SHP77 (cell line): ENCODE measurements around the gene COTL1.
"Not testable (repeated sequence)": the region's sequence is repeated elsewhere in the genome, so short reads cannot be mapped to it uniquely, and the experiment has no call there.

ENCODE experiments used
- DNase-seq, 2 experiments: peaks; one replicate each; lab custom pipeline; 2025; lab: John Stamatoyannopoulos, UW

Gene COTL1

DNA sequence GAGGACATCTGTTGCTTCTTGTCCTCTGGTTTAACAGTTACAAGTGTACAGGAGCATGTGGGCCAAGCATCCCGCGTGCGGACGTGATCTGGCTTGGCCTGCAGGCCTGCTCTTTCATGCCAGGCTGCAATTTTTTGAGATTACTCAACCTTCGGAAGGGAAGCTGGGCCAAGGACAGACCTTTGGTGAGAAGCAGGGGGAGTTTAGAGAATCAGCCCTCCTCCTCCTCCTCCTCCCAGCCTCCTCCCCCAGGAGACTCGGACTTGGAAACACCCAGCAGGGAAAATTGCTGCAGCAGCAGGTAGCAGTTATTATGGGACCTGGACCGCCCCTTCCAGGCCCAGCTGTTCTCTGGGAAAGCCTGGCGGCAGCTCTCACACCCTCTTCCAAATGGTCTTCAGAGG, 25.3 kb upstream of the COTL1 start:
- no peak for DNase-seq

GRCh38 chr16:84641643-84642358, 23.9 kb upstream of the COTL1 start:
- DNase-seq = no peak

- DNase-seq = no peak
Measured at GRCh38 chr16:84640145-84640544, 22.3 kb upstream of the COTL1 start.

DNA sequence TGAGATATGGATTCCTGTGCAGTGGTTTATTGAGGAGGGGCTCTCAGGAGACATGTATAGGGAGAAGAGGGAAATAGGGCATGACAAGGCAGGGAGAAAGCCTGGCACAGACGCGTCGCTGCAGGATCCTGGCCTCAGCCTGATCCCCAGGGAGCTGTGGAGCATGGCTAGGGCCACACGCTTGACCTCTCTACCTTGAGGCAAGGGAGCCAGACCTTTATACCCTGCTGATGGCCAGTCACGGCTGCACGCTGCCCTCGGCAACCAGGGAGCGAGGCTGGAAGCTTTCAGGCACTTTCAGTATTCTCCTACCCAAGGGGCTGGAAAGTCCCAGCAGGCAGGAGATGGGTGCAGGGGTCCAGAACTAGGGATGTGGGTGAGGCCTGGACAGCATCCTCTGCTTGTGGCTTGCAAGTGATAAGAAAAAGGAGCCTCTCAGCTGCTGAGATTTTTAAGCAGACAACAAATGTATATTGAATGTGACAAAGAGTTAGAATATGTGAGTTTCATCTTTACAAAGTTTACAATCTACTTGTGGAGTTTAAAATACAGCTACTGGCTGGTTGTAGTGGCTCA, 20.4 kb upstream of the COTL1 start:
- no peak for DNase-seq

DNA sequence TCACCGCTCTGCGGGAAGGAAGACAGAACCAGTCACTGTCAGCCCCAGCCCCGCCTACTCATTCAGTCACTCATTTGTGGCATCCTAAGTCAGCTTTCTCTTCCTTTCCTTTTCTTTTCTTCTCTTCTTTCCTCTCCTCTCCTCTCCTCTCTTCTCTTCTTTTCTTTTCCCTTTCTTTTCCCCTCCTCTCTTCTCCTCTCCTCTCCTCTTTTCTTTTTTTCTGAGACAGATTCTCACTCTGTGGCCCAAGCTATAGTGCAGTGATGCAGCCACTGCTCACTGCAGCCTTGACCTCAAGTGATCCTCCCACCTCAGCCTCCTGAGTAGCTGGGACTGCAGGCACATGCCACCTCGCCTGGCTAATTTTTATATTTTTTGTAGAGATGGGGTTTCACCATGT, 19.8 kb upstream of the COTL1 start:
- no peak for DNase-seq

DNA sequence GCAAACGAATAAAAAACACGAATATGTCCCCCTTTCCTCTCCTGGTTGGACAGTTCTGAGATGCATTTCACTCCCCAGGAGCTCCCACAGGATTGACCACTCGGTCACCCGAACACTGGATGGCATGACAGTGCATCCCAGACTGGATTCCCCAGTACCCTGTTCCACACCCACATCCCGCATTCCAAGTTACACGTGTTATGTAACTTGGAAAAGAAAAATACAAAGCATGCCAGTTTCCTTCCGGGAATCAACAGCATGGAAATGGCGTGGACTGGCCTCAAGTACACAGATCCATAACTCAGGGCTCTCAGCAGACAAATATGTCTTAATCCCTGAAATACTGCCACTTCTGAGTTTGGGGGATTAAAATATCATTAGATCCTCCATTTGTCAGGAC, 17.8 kb upstream of the COTL1 start:
- DNase-seq = no peak

GRCh38 chr16:84633622-84634021, 15.7 kb upstream of the COTL1 start:
- no peak for DNase-seq

DNA sequence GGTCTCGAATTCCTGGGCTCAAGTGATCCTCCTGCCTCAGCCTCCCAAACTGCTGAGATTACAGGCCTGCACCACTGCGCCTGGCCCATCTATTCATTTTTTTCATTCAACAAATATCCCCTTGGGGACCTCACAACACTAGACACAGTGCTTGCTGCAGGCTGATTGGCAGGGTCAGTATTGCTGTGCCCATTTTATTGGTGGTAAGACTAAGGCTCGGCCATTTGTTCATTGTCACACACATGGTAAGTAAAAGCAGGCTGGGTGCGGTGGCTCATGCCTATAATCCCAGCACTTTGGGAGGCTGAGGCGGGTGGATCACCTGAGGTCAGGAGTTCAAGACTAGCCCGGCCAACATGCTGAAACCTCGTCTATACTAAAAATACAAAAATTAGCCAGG, 15.0 kb upstream of the COTL1 start:
- not testable (repeated sequence) for DNase-seq

DNA sequence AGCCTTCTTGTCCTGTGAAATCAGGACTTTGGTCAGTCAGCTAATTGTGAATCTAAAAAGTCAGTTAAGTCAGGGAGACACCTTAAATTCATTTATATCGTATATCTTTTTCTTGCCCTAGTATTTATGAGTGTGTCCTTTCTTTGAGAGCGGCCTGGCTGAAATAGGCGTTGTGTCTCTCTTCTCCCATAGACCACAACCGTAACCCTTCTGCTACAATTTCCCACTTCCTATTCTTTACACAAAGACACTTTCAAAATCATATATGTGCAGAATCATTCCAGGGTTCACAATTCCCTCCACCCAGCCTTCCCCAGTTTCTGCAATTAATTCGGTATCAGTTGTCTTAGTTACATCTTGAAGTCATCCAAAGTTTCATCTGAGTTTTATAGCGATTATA, 14.0 kb upstream of the COTL1 start:
- no peak for DNase-seq

DNA sequence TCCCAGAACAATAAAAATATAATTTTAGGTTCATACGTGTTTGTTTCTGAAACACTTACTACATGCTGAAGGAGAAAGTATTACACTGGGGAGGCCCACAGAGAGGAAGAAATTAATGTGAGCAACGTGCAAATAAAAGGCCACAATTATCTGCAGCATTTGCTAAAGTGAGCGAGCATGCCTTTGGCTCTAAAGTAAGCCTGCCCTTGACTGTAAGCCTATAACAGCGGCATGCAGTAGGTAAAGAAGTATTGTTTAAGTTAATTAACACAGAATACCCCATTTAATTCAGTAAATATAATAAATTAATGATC, 13.2 kb upstream of the COTL1 start:
- no peak for DNase-seq

GRCh38 chr16:84630446-84631152, 12.7 kb upstream of the COTL1 start:
- no peak for DNase-seq

- no peak for DNase-seq
Measured at GRCh38 chr16:84630009-84630408, 12.1 kb upstream of the COTL1 start.

DNA sequence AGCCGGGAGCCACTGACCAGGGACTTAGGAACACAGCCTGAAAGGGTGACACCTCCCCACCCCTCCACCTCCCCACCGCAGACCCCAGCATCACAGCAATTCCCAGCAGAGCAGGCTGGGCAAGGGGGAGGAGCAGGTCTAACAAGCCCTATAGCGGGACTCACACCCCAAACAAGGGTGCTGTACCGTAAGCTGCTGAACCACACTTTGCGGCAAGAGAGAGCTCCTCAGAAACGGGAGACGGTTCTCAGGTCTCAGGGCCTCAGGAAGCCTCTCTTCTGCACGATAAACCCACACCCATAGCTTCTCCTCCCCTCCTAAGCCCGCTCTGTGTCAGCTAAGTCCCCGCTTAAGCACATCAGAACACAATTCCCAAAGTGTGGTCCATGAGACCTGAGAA, 11.7 kb upstream of the COTL1 start:
- DNase-seq = no peak

DNA sequence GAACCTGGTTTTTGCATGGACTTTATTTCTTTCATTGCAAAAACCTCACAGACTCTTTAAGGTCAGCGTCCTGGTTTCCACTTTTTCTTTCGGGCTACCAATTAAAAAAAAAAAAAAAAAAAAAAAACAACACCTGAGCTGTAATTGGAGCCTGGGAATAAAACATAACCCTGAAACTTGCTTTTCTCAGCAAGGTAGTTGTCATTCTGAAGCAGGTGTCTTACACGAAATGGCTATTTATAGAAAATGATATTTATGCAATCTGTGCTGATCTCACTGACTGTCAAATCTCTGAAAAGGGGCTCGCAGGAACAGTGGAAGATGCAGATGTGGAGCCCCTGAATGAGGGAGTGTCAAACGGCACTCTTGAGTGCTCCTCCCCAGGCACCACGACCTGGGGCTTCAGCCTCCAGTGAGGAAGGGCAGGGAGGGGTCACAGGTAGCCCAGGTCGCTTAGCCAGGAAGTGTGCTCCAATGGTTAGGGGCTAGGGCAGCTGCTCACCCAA, 10.4 kb upstream of the COTL1 start:
- no peak for DNase-seq

DNA sequence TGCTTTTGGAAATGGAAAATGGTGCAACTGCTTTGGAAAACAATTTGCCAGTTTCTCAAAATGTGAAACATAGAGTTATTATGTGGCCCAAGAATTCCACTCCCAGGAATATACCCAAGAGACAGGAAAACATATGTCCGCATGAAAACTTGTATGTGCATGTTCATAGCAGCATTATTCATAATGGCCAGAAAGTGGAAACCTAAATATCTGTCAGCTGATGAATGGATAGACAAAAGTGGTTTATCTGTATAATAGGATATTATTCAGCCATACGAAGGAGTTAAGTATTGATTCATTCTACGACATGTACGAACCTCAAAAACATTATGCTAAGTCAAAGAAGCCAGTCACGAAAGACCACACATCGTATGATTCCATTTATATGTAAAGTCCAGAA, 7.7 kb upstream of the COTL1 start:
- no peak for DNase-seq

GRCh38 chr16:84620913-84621312, 3.0 kb upstream of the COTL1 start:
- not testable (repeated sequence) for DNase-seq

DNA sequence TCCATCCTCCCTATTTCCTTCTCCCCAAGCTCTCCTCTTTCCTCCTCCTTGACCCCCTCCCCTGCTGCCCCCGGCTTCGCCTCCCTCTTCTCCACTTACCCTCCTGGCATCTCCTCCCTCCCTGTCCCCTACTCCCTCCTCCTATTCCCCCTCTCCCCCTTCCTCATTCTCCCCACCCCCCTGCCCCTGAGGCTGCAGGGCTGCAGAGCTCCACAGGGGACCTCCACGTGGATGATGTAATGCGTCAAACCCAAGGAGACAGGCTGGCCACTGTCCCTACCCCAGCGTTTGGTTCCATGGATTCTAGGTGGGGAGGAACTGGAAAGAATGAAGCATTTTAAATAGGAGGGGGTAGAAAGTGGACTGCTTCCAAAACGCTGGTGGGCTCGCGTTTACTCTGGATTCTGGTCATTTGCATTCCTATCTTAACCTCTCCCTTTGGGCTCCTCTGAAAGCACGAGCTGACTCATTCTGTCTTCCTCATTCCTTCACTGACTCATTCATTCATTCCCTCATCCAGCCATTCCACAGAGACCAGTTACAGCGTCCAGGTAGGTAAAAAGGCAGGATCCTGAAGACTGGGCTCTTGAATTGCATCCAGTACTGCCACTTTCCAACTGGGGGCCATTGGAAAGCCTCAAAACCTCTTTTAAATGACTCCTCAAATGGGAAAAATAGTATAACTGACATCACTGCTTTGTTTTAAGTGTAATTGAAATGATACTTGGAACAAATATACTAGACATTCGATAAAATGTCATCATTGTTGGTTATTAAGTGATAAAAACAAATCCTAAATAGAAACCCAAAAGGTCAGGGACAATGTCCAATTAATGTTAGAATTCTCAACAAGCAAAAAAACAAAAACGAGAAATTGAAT, 943 bp upstream of the COTL1 start:
- DNase-seq = no peak

GRCh38 chr16:84617041-84617790, 662 bp downstream of the COTL1 start:
- DNase-seq = no peak

DNA sequence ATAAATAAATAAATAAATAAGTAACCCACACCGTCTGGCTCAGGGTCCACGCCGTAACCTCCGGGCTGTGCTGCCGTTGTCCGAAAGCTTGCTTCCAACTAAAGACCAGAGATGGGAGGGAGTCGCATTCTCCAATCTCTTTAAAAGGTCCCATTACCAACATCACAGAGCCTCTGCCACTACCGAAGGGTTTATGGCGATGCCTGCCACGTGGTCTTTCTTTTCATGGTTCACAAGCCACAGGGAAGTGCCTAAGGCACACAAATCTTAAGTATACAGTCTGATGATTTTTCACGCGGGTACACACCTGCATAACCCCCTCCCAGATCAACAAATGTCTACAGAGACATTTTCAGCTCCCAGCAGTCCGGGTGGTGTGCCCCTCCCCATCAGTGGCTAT, 1.4 kb downstream of the COTL1 start:
- DNase-seq = no peak

DNA sequence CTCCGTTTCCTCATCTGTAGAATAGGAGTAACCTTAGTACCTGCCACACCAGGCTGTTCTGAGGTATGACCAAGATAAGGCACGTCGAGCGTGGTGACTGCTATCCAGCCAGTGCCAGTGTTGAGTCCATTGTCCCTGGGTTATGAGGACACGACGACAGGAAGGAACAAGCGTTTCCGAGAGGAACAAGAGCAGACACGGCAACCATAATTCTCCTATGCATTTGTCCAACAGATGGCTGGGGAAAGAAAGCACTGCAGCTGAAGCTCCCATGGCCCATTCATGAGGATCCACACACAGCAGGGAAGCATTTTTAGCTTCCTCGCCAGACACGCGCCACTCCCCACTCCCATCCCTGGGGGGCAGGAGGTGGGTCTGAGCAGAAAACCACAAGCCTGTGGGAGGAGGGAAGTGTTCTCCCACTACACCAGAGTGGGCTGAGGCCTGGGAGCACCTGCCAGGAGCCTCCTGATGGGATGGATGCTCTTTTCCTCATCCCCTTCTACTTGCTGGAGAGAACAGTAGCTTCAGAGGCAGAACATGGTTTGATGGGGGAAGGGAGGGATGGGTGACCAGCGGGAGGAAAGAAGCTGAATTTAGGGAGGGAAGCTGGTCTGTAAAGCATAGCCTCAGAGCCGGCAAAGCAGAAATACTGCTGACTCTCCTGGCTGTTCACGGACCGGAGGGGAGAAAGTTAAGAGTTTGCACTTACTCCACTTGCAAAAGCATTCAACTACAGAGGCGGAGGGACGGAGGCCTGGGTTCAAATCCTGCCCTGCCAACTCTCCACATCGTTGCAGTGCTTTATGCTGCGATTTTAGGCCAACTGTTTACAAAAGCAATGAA, 2.7 kb downstream of the COTL1 start:
- no peak for DNase-seq

GRCh38 chr16:84614623-84614967, 3.3 kb downstream of the COTL1 start:
- no peak for DNase-seq
